KMS-11 (cell line): Measurements from ENCODE around the gene FER.
"Not testable (repeated sequence)": the region's sequence is repeated elsewhere in the genome, so short reads cannot be mapped to it uniquely, and the experiment has no call there.

Source experiments
- H2AFZ ChIP-seq: fragments of 200-600 bp; sonication (generic); 2 replicates; pipeline ENCODE4 v1.6.1; 2016; ENCODE audit warnings: antibody characterized with exemption, mixed run types, low read depth
- H3K27ac ChIP-seq: fragments of 200-600 bp; sonication (generic); 2 replicates; pipeline ENCODE4 v1.6.1; 2016; ENCODE audit warnings: mild to moderate bottlenecking, mixed run types
- H3K27me3 ChIP-seq: fragments of 200-600 bp; sonication (generic); 2 replicates; pipeline ENCODE4 v1.6.1; 2017; ENCODE audit warnings: mild to moderate bottlenecking, low read depth, mixed run types, moderate library complexity; ENCODE audit not compliant: insufficient read depth
- H3K36me3 ChIP-seq: fragments of 200-600 bp; sonication (generic); 2 replicates; pipeline ENCODE4 v1.6.1; 2017; ENCODE audit warnings: mild to moderate bottlenecking, mixed run types; ENCODE audit not compliant: insufficient read depth
- H3K4me1 ChIP-seq: fragments of 200-600 bp; sonication (generic); 2 replicates; pipeline ENCODE4 v1.6.1; 2016; ENCODE audit warnings: mild to moderate bottlenecking, low read depth, mixed run types; ENCODE audit not compliant: poor library complexity, severe bottlenecking
- H3K4me2 ChIP-seq: fragments of 200-600 bp; sonication (generic); 2 replicates; pipeline ENCODE4 v1.7.0; 2016; ENCODE audit warnings: mild to moderate bottlenecking, mixed run types
- H3K4me3 ChIP-seq: fragments of 200-600 bp; sonication (generic); IDR thresholded peaks from 2 replicates; pipeline ENCODE4 v1.6.1; 2017; ENCODE audit warnings: low read depth, low read length, mixed read lengths; ENCODE audit not compliant: insufficient read depth
- H3K79me2 ChIP-seq: fragments of 200-600 bp; sonication (generic); 2 replicates; pipeline ENCODE4 v1.6.1; 2016; ENCODE audit warnings: low read depth, mixed run types; ENCODE audit not compliant: insufficient read depth
- H3K9ac ChIP-seq: fragments of 200-600 bp; sonication (generic); 2 replicates; pipeline ENCODE4 v1.6.1; 2016; ENCODE audit warnings: mild to moderate bottlenecking, mixed run types
- H4K20me1 ChIP-seq: fragments of 200-600 bp; sonication (generic); 2 replicates; pipeline ENCODE4 v1.6.1; 2016; ENCODE audit warnings: mild to moderate bottlenecking, mixed run types; ENCODE audit not compliant: insufficient read depth
- TF ChIP-seq, protein P1 (sequence below): fragments of 200-600 bp; sonication (generic); conservative IDR thresholded peaks from 2 replicates; pipeline ENCODE4 v1.6.1; 2017; ENCODE audit warnings: low read depth, mild to moderate bottlenecking, antibody characterized with exemption, low read length, moderate library complexity, mixed read lengths

The FER gene

DNA sequence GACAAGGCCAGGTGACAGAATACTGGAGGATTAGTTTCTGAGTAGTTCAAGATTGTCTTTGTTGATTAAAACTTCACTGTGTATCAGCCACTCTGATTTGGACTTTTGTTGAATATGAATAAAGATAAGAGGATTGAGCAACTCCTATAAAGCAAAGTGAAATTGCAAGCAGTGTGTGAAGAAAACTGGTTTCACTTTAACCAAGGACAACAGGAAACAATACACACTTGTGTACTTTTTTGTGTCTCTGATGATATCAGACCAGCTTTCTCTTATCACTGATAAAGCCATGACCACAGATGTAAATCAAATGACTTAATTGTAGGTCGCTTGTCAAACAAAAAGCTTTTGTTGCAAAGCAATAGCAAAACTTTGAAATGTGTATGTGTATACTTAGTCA is 268.6 kb downstream of the FER start:
- Histone ChIP-seq H4K20me1 (no peaks in the 10 kb centered on the region), H3K4me2 (no peak overlapping the region; the same call in 1 of the 2 replicates), H3K4me3 (no peak overlapping the region), H2AFZ (no peak overlapping the region), H3K27me3 (no peaks in the 10 kb centered on the region), H3K79me2 (no peaks in the 10 kb centered on the region), H3K9ac (no peak overlapping the region), H3K36me3 (no peaks in the 10 kb centered on the region; the same call in 1 of the 2 replicates), H3K27ac (no peak overlapping the region), H3K4me1 (peaks cover 11% of the 10 kb centered on the region)
- TF ChIP-seq, protein P1, sequence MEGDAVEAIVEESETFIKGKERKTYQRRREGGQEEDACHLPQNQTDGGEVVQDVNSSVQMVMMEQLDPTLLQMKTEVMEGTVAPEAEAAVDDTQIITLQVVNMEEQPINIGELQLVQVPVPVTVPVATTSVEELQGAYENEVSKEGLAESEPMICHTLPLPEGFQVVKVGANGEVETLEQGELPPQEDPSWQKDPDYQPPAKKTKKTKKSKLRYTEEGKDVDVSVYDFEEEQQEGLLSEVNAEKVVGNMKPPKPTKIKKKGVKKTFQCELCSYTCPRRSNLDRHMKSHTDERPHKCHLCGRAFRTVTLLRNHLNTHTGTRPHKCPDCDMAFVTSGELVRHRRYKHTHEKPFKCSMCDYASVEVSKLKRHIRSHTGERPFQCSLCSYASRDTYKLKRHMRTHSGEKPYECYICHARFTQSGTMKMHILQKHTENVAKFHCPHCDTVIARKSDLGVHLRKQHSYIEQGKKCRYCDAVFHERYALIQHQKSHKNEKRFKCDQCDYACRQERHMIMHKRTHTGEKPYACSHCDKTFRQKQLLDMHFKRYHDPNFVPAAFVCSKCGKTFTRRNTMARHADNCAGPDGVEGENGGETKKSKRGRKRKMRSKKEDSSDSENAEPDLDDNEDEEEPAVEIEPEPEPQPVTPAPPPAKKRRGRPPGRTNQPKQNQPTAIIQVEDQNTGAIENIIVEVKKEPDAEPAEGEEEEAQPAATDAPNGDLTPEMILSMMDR, result no peak

GRCh38 chr5:109022056-109022455 is 274.4 kb downstream of the FER start:
- Histone ChIP-seq H3K36me3 (no peaks in the 10 kb centered on the region), H3K79me2 (no peaks in the 10 kb centered on the region), H3K4me1 (peaks cover 12% of the 10 kb centered on the region), H3K27me3 (no peaks in the 10 kb centered on the region), H3K4me3 (no peak overlapping the region), H2AFZ (no peak overlapping the region), H3K9ac (no peak overlapping the region), H3K4me2 (no peak overlapping the region), H4K20me1 (no peaks in the 10 kb centered on the region), H3K27ac (no peak overlapping the region)
- TF ChIP-seq, protein P1, result no peak

- not testable (repeated sequence) for H2AFZ ChIP-seq, H3K36me3 ChIP-seq, H4K20me1 ChIP-seq, H3K79me2 ChIP-seq, H3K4me3 ChIP-seq, H3K27ac ChIP-seq, H3K9ac ChIP-seq, H3K27me3 ChIP-seq
- Histone ChIP-seq H3K4me1 (peaks cover 41% of the 10 kb centered on the region), H3K4me2 (peak overlapping the region; percentile 29)
Observed at GRCh38 chr5:109025729-109026128, 278.0 kb downstream of the FER start.

DNA sequence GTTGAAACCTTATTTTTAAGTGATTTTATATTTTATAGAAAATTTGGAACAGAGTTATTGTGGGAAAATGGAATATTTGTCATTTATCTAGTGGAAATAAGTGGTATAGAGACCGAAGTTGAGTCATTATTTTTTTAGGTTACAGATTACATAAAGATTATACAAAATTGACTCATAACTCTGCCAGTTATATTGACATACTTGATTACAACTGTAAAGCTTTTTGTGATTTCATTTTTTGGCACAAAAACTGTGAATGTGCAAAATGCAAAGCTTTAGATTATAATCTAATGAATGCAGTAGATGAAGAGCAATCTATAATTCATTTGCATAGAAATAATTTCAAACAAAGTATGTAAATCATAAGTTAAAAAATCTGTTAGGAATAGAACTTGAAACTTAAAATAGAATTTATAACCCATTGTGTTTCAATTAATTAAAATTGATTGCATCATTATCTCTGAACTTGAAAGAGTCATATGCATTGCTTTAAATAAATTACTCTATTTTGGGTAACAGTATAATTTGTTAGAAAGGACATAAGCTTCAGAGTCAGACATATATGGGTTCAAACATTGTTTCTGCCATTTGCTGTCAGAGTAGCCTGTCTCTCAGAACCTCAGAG is 280.4 kb downstream of the FER start:
- Histone ChIP-seq H3K27me3 (no peaks in the 10 kb centered on the region), H3K4me2 (no peak overlapping the region), H3K9ac (no peak overlapping the region), H3K27ac (no peak overlapping the region), H3K79me2 (no peaks in the 10 kb centered on the region), H3K36me3 (no peaks in the 10 kb centered on the region), H3K4me1 (peaks cover 44% of the 10 kb centered on the region), H4K20me1 (no peaks in the 10 kb centered on the region), H2AFZ (no peak overlapping the region), H3K4me3 (no peak overlapping the region)
- TF ChIP-seq, protein P1, result no peak

- no peak overlapping the region for H2AFZ ChIP-seq
- no peaks in the 10 kb centered on the region for H3K27me3 ChIP-seq
- no peak overlapping the region for H3K4me2 ChIP-seq
- no peak overlapping the region for H3K9ac ChIP-seq
- H3K36me3 ChIP-seq, result no peaks in the 10 kb centered on the region
- H3K79me2 ChIP-seq, result no peaks in the 10 kb centered on the region
- H3K4me1 ChIP-seq, result peaks cover 44% of the 10 kb centered on the region
- H4K20me1 ChIP-seq, result no peaks in the 10 kb centered on the region
- TF ChIP-seq, protein P1, result no peak
- no peak overlapping the region for H3K27ac ChIP-seq
- no peak overlapping the region for H3K4me3 ChIP-seq
Observed at GRCh38 chr5:109028608-109029299, 281.1 kb downstream of the FER start.
